Umbilical cord (tissue), 2 donors: ENCODE data around the gene SEH1L. TPM values are rescaled to one million over a fixed set of nuclear protein-coding genes. Genes with fewer than 3 reads are reported as not detected.

Source experiments
- DNase-seq: peaks from one replicate; pipeline ENCODE4 v3.0.0-alpha.2; 2015; ENCODE audit warnings: low spot score
- total RNA-seq: library from RNA; depleted of rRNA; stranded (reverse); fragments of >200 nt; gene quantifications from one replicate; pipeline ENCODE4 v1.2.3, GENCODE V29; 2014; ENCODE audit warnings: low replicate concordance; ENCODE audit not compliant: insufficient read depth

SEH1L gene
- total RNA-seq, 1 donor from 2014 or later, result 21.4 TPM

GRCh38 chr18:13035249-13035914 lies 87.6 kb downstream of the SEH1L start:
- no peak for DNase-seq

GRCh38 chr18:13036622-13037320 lies 89.0 kb downstream of the SEH1L start:
- no peak for DNase-seq

Other genes with a start within 250 kb of the SEH1L start
- gene CEP76, start 245.3 kb upstream of the SEH1L start, total RNA-seq, result 5.8 TPM
- 60.9 TPM for gene PSMG2, start 245.0 kb upstream of the SEH1L start, total RNA-seq
- gene PTPN2, start 63.8 kb upstream of the SEH1L start, total RNA-seq, result 21.9 TPM
- 43.6 TPM for gene CEP192, start 43.4 kb downstream of the SEH1L start, total RNA-seq